NB4 (cell line): ENCODE measurements around the gene SSH2.

ENCODE experiments used
- MYC ChIP-seq: IDR thresholded peaks from 2 replicates; pipeline ENCODE4 v1.6.1; 2011; ENCODE audit warnings: low read depth, low read length
- POLR2A ChIP-seq: IDR thresholded peaks from 2 replicates; pipeline ENCODE4 v1.6.1; 2011; ENCODE audit warnings: mild to moderate bottlenecking; ENCODE audit not compliant: insufficient read length; ENCODE audit errors: extremely low read depth
- TF ChIP-seq, protein P1 (sequence below): IDR thresholded peaks from one replicate; pipeline ENCODE4 v1.5.1; 2012; ENCODE audit warnings: low read depth, low read length

- TF ChIP-seq POLR2A (no peak), MYC (no peak)
- TF ChIP-seq, protein P1, sequence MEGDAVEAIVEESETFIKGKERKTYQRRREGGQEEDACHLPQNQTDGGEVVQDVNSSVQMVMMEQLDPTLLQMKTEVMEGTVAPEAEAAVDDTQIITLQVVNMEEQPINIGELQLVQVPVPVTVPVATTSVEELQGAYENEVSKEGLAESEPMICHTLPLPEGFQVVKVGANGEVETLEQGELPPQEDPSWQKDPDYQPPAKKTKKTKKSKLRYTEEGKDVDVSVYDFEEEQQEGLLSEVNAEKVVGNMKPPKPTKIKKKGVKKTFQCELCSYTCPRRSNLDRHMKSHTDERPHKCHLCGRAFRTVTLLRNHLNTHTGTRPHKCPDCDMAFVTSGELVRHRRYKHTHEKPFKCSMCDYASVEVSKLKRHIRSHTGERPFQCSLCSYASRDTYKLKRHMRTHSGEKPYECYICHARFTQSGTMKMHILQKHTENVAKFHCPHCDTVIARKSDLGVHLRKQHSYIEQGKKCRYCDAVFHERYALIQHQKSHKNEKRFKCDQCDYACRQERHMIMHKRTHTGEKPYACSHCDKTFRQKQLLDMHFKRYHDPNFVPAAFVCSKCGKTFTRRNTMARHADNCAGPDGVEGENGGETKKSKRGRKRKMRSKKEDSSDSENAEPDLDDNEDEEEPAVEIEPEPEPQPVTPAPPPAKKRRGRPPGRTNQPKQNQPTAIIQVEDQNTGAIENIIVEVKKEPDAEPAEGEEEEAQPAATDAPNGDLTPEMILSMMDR = no peak
Measured at GRCh38 chr17:29659155-29659554, 270.9 kb downstream of the SSH2 start.
